Psoas muscle (tissue), 8 donors: Measurements from ENCODE around the gene SCAF4. TPM values are rescaled to one million over a fixed set of nuclear protein-coding genes. Genes with fewer than 3 reads are reported as not detected.

Experiments used
- ATAC-seq, 4 donors: fragments of 200-7000 bp; cut with Tn5 transposase; one replicate each; pipeline ENCODE4 v1.9.1; 2020; ENCODE audit warnings: moderate library complexity in 3 of 4, mild to moderate bottlenecking in 2 of 4
- DNase-seq, 2 donors: peaks; one replicate each; pipeline ENCODE4 v3.0.0-alpha.2; 2020
- H3K27ac ChIP-seq: fragments of 200-600 bp; one replicate; pipeline ENCODE4 v1.8.0; 2022
- H3K27me3 ChIP-seq, 3 donors: fragments of 200-600 bp in 1 of 3; one replicate each; pipeline versions ENCODE4 v1.6.1 to v1.8.0; 2013 to 2022; ENCODE audit warnings: low read length in 2 of 3, mild to moderate bottlenecking in 2 of 3, moderate library complexity in 1 of 3; ENCODE audit not compliant: insufficient read depth in 3 of 3
- H3K36me3 ChIP-seq, 2 donors: fragments of 200-600 bp in 1 of 2; one replicate each; pipeline versions ENCODE4 v1.6.1 to v1.8.0; 2013 to 2022; ENCODE audit warnings: low read depth in 1 of 2, mild to moderate bottlenecking in 1 of 2, moderate library complexity in 1 of 2; ENCODE audit not compliant: insufficient read depth in 1 of 2
- H3K4me1 ChIP-seq: fragments of 200-600 bp; one replicate; pipeline ENCODE4 v1.8.0; 2022
- H3K4me3 ChIP-seq: fragments of 200-600 bp; one replicate; pipeline ENCODE4 v1.8.0; 2022; ENCODE audit warnings: mild to moderate bottlenecking
- H3K9me3 ChIP-seq: fragments of 200-600 bp; one replicate; pipeline ENCODE4 v1.8.0; 2022
- CTCF ChIP-seq: fragments of 200-600 bp; IDR thresholded peaks from one replicate; pipeline ENCODE4 v1.8.0; 2022; ENCODE audit warnings: antibody characterized with exemption
- WGBS, 3 donors: extraction: QIAGEN DNeasy Blood & Tissue Kit; methylation state at CpG; one replicate each; pipeline versions ENCODE4 v1.1.6 to v1.1.7; 2013; 5-methylcytosine and 5-hydroxymethylcytosine counted together
- intact Hi-C, 2 donors: fragments of 100-400 bp; cut with DNase I; formaldehyde crosslinking; loops; one replicate each; pipeline versions ENCODE4 v1.11.0 to v1.14.2; 2022
- polyA plus RNA-seq, 3 donors: library from polyadenylated mRNA; stranded (reverse); fragments of 200-250 nt; gene quantifications; one replicate each; pipeline ENCODE4 v1.2.3, GENCODE V29; 2013
- total RNA-seq, 4 donors: library from RNA; stranded (reverse); fragmentation: NEBNext Ultra II Directional in 2 of 4; extraction: Animal tissue kit (Norgen Biotek cat#: 25700) in 2 of 4; gene quantifications; one replicate each; pipeline versions ENCODE4 v1.2.1 to v1.2.4, GENCODE V29; 2021 to 2023
- donor health status: healthy with polysubstance abuse.
- donor health status: DM: no; HTN: no; CAD: no; lungs with moderate emphysema.
- donor health status: Bipolar disorder and iron deficiency.
- donor health status: healthy.
- donor health status: DM: yes; HTN: yes; CAD: no.
- donor health status: DM: no; HTN: no; CAD: no.
- donor health status: DM: no; HTN: no; CAD: no.
- donor health status: DM: yes; HTN: yes; CAD: no.

SCAF4 gene
- total and polyA plus RNA-seq, 7 donors: 7.5 to 23.9 (median 17.3) TPM

- no peaks in the 10 kb centered on the region for H3K27me3 ChIP-seq
- no peak overlapping the region for H3K27ac ChIP-seq
- intact Hi-C loops: no loop called here
These were observed 22.7 kb upstream of the SCAF4 start for GRCh38 chr21:31754708-31754960.

GRCh38 chr21:31753949-31754707 is 22.2 kb upstream of the SCAF4 start:
- no peaks in the 10 kb centered on the region for H3K36me3 ChIP-seq
- no peak for DNase-seq
- WGBS, 3 donors: 63 to 69% (median 68%) methylated on average over 4 of the region's 4 CpGs
- H3K9me3 ChIP-seq: no peaks in the 10 kb centered on the region
- no peak overlapping the region for H3K4me3 ChIP-seq
- H3K4me1 ChIP-seq: no peaks in the 10 kb centered on the region
- no peaks in the 10 kb centered on the region for H3K27me3 ChIP-seq
- ATAC-seq: no peak
- H3K27ac ChIP-seq: no peak overlapping the region
- no peak for TF ChIP-seq CTCF
- intact Hi-C loops: no loop called here

More at GRCh38 chr21:31754708-31754960, 22.7 kb upstream of the SCAF4 start:
- TF ChIP-seq CTCF: no peak
- no peaks in the 10 kb centered on the region for H3K4me1 ChIP-seq
- H3K9me3 ChIP-seq: no peaks in the 10 kb centered on the region
- ATAC-seq (no peak), DNase-seq (no peak)
- H3K4me3 ChIP-seq: no peak overlapping the region
- WGBS, 3 donors: 89 to 96% (median 95%) methylated on average over 1 of the region's 1 CpG
- no peaks in the 10 kb centered on the region for H3K36me3 ChIP-seq

- no peak overlapping the region for H3K4me3 ChIP-seq
- no peaks in the 10 kb centered on the region for H3K4me1 ChIP-seq
- H3K9me3 ChIP-seq: no peaks in the 10 kb centered on the region
- DNase-seq (no peak), ATAC-seq (no peak)
- H3K27ac ChIP-seq: no peak overlapping the region
- no peaks in the 10 kb centered on the region for H3K36me3 ChIP-seq
- TF ChIP-seq CTCF: no peak
- no peaks in the 10 kb centered on the region for H3K27me3 ChIP-seq
- 70 to 79% (median 77%) methylated on average over 3 of the region's 3 CpGs for WGBS, 3 donors
- intact Hi-C loops: no loop called here
These were observed 21.0 kb upstream of the SCAF4 start for GRCh38 chr21:31752967-31753366.

- WGBS, 3 donors: 88 to 93% (median 89%) methylated on average over 4 of the region's 4 CpGs
- Histone ChIP-seq H3K4me3 (no peak overlapping the region), H3K27me3 (no peaks in the 10 kb centered on the region), H3K4me1 (no peaks in the 10 kb centered on the region), H3K27ac (no peak overlapping the region), H3K36me3 (no peaks in the 10 kb centered on the region), H3K9me3 (no peaks in the 10 kb centered on the region)
- no peak for TF ChIP-seq CTCF
- intact Hi-C loops: no loop called here
- DNase-seq (no peak), ATAC-seq (no peak)
These were observed 20.4 kb upstream of the SCAF4 start for GRCh38 chr21:31752352-31752751.

GRCh38 chr21:31750843-31751242 is 18.9 kb upstream of the SCAF4 start:
- no peak for TF ChIP-seq CTCF
- Histone ChIP-seq H3K36me3 (no peaks in the 10 kb centered on the region), H3K27ac (no peak overlapping the region), H3K27me3 (no peaks in the 10 kb centered on the region), H3K4me1 (no peaks in the 10 kb centered on the region), H3K4me3 (no peak overlapping the region), H3K9me3 (no peaks in the 10 kb centered on the region)
- DNase-seq: no peak
- ATAC-seq: no peak
- intact Hi-C loops: no loop called here
